Femur (tissue), 1 donor: Measurements from ENCODE around the gene SLC16A2.
A peak's percentile ranks its signal among the peaks of the same experiment; 100 is the strongest.
"Not testable (repeated sequence)": the region's sequence is repeated elsewhere in the genome, so short reads cannot be mapped to it uniquely, and the experiment has no call there.

ENCODE experiments used
- DNase-seq: peaks from one replicate; pipeline ENCODE4 v3.0.0-alpha.2; 2017

The SLC16A2 gene

DNA sequence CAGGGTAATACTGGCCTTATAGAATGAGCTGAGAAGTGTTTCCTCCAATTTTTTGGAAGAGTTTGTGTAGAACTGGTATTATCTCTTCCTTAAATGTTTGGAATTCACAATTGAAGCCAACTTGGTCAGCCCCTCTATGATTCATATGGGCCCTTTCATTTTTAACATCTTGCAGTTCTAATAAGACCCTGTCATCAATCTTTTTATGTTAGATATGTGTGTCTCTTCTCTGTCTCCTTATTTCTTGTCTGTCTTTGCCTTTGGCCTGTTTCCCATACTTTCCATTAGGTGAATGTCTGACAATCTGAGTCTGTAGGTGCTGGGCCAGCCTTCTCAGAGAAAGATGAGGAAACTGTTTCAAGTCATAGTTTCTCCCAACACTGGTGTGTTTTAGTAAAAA is 88.7 kb downstream of the SLC16A2 start:
- DNase-seq: no peak

DNA sequence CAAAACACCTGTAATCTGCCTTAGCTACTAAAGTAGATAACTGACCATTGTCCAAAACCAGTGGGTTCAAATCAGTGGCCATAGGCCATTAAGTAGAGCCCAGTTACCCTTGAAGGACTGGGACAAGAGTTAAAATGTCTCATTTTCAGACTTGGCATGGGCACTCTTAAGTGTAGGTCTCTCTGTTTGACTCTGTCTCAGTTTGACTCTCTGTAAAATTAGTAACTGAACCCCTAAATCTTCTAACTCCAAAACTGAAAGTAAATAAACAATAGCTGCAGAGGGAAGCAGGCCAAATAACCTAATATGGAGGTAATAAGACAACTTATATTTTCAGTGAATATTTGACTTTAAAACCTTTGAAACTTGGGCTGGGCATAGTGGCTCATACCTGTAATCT is 89.1 kb downstream of the SLC16A2 start:
- no peak for DNase-seq

DNA sequence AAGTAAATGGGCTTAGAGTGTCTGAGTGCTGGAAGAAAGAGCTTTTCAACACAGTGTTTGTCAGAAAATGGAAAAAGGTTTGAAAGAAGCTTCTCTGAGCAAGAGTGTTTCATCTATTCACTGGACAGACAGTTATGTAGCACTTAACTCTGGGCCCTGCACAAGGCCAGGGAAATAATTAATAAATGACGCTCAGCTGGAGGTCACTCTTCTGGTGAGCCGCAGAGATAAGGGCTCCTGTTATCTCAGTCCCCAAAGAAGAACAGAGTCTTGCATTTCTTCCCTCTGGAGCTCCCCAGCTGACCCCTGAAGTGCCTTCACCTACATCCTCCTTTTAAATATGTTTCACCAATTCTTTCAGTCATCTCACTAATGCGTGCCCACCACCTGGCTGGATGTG is 90.4 kb downstream of the SLC16A2 start:
- no peak for DNase-seq

DNA sequence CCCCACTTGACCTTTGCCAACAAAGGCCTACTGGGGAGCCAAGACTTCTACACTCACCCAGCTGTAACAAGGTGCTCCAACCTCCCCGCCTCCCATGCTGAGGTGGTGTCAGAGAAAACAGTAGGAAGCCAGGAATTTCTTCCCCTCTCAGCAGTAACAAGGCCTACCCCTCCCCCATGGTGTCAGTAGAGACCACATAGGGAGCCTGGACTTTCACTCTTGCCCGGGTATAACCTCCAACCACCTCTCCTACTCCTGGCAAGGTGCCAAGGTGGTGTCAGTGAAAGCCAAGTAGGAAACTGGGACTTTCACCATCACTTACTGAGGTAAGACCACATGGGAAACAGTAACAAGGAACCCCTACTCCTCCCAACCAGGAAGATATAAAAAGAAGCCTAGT is 93.1 kb downstream of the SLC16A2 start:
- DNase-seq: no peak

DNA sequence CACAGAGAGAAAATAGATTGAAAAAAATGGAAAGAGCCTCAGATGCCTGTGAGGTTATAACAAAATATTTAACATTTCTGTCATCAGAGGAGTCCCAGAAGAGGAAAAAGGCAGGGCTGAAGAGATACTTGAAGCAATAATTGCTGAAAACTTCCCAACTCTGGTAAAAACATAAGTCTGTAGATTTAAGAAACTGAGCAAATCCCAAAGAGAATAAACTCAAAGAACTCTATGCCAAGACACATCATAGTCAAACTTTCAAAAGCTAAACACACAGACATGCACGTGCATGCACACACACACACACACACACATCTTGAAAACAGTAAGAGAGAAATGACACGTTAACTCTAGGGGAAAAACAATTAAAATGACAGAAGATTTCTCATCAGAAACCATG is 94.1 kb downstream of the SLC16A2 start:
- no peak for DNase-seq

DNA sequence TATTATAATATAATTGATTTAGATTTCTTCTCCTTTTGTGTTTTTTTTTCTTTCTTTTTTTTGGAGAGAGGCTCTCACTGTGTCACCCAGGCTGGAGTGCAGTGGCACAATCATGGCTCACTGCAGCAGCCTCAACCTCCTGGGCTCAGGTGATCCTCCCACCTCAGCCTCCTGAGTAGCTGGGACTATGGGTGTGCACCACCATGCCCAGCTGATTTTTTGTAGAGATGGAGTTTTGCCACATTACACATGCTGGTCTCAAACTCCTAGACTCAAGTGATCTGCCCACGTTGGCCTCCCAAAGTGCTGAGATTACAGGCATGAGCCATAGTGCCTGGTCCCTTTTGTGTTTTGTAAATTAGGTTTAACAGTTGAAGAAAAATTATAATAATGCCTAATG is 94.7 kb downstream of the SLC16A2 start:
- DNase-seq: not testable (repeated sequence)

DNA sequence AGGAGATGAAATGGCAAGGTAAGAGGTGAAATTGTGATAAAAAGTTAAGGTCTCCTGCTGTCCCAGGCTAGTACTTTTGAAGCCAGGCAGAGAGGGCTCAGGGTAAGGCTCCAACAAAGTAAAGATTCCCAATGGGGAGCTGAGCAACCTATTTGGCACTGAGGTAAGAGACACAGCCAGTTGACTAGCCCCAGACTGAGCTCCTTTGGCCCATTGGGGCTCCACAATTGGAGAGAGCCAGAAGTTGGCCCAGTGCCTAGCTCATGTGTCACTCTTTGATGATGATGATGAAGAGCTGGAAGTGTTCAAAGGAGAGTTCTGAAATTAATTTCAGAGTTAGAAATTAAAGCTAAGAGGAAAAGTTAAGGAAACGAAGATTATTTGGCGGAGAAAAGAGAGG is 98.6 kb downstream of the SLC16A2 start:
- no peak for DNase-seq

DNA sequence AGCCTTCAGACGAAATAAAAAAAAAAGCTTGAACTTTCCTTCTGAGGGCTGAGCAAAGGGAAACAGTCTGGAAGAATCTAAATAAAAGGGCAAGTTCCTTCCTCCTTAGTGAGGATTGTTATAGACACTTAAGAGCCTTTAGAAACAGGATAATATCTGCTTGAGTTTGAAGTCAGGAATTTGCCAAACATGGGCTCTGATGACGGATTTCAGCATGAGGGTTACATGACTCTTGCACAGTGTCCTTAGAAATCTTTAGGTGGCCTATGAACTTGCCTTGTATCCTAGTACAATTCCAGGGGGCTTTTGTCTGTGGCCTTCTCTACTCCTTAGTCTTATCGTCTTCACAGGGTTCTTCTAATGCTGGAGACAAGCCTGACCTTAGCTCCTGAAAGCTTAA is 99.0 kb downstream of the SLC16A2 start:
- DNase-seq: no peak

DNA sequence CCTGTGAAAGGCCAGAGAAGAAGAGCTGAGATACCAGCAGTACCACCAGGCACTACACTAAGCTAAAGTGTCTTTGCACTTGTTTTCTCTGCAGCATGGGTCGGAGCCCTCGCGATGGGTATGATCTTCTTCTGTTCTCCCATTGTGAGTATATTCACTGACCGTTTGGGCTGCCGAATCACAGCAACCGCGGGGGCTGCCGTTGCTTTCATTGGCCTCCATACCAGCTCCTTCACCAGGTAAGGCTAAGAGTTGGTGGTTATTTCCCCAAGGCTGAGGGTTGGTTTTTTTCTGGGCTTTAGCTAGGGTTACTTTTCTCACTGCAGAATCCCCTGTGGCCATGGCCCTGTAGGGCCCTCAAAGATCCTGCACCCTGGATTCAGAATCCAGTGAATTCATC is 99.6 kb downstream of the SLC16A2 start:
- DNase-seq: no peak

DNA sequence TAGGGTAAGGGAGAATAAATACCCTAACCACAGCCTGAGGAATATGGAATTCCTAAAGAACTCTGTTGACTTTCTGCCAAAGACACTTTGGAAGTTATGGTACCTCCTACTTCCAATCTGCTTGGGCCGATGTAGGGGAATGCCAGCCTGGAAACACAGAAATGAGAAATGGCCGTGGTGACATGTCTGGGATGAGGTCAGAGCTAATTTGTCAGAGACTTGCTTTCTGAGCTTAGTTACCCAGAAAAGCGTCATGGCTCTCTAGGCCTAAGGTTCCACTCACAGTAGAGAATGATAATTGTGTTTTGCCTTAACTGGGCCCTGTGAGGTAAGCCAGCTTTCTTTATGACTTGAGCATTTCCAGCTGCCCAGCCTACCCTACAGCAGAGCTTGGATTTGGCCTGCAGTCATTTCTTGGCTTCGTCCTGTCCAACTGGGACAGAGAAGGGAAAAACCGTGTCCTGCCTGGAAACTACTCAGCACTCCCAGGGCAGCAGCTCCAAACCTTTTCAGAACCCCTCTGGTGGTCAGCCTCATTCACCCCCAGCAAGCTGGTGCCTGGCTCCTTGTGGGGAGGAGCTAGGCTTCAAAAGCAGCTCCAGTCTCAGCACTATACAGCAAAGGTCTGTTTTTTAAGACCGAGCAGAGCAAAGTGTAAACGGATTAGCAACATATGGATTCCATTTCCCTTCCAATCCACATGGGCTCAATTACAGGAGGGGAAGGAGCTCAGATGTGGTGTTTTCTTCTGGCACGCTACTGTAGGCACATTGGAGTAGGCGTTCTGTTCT is 100.9 kb downstream of the SLC16A2 start:
- DNase-seq: peak; percentile 81

DNA sequence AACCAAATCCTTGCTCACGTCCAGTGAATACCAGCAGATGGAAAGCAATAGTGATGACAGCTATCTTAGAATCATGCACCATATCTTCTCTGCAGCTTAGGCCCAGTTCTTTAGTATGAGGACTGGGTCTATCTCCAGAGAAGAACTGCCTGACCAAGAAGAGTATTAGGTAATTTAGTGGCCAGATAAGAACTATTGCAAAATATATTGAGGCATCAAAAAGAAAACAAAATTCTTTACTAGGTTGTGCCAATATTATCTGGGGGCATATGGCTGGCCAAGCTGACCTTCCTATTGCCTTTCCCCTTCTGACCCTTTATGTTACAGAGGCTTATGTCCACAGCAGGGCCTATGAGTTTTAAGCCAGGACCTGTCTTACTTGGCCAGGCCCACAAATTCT is 101.9 kb downstream of the SLC16A2 start:
- DNase-seq: no peak

DNA sequence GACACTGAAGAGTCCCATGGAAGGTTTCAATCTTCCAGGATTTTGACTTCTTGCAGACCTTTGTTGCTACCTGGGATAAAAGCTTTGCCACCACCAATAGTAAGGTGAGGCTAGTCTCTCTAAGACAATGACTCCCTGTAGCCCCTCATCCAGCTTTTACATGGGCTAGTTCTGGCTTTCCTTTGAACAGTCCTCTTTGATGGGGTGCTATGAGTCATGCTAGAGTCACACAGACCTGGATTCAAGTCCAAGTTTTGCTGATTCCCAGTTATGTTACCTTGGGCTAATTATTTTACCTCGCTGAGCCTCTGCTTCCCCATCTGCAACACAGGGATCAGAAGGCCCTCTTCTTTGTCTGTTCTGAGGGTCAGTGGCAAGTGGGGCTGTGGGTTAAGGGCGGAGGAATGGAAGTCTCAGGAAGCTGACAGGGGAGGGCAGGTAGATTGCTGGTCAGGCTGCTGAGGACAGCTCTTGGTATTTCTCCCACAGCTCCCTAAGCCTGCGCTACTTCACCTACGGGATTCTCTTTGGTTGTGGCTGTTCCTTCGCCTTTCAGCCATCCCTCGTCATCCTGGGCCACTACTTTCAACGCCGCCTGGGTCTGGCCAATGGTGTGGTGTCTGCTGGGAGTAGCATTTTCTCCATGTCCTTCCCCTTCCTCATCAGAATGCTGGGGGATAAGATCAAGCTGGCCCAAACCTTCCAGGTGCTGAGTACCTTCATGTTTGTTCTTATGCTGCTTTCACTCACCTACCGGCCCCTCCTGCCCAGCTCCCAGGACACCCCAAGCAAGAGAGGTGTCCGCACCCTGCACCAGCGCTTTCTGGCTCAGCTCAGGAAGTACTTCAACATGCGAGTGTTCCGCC is 102.8 kb downstream of the SLC16A2 start:
- no peak for DNase-seq

DNA sequence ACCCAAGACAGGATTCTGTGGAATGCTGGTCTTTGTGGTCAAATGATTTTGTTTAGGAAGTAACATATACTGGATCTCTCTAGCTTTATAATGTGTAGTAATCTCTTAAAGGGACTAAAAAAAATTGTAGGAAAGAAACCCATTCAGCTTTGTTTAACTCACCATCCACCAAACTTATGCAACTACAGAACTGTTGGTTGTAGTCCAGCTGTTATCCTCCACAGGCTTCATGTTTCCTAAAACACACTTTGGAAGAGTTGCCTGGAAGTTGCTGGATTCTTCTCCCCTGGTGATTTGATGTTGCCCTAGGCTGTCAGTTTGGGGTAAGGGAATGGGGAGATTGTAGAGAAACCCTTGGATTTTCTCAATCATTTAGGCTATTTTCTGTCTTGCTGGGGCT is 103.8 kb downstream of the SLC16A2 start:
- no peak for DNase-seq

DNA sequence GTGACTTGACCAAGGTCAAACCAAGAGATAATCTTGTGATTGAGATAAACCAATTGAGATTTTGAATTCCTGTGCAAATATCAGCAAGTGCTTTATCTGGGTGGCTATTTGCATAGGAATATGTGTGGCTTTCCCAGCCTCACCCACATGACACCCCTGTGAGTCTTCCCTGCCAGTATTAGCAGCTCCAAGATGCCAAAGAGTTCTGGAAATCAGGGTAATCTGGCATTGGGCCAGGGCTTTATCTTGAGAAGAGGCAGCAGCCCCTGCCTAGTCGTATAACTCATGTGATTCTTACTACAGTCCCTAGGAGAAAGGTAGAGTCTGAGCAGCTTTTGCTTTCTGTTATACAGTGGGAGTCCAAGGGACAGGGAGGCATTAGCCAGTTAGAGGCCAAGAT is 105.5 kb downstream of the SLC16A2 start:
- DNase-seq: no peak

DNA sequence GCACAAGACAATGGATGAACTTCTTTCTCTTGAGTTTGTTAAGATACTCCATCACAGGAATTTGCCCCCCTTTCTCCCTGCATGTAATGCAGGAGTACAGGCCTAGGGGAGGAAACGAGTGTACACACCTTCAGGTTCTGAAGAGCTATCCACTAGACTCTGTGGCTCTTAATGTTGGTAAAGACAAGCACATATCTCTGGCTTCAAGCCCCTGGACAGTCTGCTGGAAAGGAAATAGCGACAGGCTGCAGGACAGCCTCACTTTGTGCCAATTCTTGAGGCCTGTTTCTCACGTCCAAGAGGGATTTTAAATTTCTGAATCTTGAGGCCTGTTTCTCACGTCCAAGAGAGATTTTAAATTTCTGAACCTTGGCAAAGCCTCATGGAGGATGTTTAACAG is 106.1 kb downstream of the SLC16A2 start:
- DNase-seq: no peak

DNA sequence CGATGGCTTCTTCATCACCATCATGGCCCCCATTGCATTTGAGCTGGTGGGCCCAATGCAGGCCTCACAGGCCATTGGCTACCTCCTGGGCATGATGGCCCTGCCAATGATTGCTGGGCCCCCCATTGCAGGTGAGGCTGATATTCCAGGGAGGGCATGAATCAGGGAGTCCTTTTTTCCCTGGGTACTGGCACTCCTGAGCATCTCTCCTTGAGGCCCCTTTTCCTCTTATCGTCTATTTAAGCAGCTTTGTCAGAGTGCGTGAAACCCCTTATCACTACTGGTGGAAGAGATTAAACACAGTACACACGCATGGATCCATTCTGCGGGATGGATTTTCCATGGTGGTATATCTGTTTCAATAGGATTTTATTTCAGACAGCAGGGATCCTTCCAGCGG is 108.0 kb downstream of the SLC16A2 start:
- DNase-seq: no peak

DNA sequence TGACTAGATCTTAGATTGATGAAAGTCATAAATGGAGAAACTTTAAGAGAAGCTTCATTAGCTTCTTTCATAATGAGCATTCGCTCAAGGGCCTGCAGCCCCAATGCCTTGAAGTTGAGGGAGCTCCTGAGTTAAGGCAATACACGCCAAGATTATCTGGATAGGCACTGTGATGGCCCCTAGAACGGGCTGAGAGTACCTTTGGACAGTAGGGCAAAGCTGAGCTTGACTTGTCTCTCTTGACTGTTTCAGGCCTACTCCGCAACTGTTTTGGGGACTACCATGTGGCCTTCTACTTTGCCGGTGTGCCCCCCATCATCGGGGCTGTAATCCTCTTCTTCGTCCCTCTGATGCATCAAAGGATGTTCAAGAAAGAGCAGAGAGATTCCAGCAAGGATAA is 109.8 kb downstream of the SLC16A2 start:
- DNase-seq: no peak

DNA sequence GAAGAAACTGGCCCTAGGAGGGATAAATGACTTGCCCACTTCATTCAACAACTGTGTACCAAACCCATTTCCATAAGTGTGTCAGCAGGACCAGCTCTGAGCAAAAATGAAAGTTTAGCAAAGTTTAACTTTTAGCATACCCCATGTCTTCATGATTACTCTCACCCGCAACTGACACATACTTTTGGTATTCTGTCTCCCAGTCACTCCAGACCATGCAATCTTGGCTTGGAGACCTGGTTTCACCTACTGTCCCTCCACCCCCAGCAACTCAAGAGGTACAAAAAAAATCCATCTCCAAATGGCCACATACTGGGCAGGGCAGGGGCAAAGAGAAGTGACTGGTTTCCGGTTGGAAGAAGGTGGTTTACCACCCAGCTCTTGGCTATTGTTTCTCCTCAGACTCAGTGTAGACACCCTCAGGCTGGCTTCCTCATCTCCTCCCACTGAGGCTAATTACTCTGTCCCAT is 113.3 kb downstream of the SLC16A2 start:
- DNase-seq: no peak

DNA sequence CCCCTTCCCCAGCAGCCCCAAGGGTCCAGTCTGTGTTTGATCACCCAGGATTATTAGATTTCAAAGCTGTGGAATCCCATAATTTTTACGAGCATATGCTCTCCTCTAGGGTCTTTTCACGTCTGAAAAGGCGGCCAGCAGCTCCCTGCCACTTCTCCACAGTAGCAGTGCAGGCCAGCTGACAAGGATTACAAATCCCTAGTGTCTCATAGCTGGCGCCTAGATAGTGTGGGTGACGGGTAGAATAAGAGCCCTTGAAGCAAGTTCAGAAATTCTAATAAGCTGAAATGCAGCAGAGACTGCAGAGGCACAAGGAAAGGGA is 113.8 kb downstream of the SLC16A2 start:
- DNase-seq: no peak

DNA sequence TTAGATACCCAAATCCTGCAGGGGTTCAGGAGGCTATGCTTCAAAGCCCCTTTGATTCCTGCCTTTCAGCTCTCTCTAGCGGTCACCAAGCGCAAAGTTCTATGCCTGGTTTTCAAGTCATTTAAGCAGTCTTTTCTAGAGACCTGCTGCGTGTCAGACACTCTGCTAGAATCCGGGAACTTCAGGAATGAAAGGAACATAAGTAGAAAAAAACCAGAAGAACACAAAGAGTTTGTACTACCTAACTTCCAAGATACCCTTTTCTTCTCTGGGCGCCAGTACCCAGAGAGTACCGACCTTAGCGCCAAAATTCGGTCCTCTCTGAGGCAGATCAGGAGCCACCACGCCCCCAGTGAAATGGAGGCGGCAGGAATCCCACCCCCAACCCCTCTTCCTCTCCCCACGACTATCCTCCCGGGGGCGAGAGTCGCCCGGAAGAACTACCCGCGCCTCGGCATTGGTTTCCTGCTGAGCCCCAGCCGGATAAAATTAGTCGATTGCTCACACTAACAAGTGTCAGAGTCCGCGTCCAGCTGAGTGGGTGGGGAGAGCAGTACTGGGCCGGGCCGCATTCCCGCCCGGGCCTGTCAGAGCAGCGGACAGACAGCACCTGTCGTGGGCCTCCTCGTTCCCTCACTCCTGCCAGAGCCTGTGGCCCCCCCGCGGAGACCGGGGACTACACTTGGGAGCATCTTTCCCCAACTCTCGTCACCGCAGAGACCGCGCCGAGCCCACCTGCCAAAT is 114.3 kb downstream of the SLC16A2 start:
- peak; percentile 83 for DNase-seq

DNA sequence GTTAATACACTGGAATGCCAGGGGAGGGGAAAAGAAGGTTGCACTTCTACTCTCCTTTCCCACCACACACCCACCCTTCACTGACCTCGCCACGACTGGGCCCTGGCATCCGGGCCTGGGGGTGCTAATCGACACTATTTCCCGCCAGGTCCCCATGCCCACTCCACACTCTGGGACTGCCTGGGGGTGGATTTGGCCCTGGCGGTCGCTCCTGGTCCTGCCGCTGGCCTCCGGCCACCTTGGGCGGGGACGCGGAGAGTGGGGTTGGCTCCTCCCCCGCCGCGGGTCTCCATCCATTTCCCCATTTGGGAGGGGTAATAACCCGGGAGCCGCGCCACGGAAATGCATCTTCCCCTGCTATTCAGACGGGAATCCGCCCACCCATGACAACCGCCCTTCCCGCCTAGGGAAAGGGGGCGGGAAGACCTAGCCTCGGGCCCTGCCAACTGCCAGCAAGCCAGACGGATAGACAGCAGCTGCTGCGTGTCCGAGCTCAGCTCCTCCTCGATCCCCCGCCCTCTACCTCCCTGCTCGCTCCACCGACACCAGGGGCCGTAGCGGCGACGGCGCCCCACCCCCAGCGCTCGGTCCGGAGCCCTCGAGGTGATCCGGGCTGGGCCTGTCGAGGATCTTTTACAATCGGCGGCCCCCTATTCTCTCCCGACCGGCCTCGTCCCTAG is 115.0 kb downstream of the SLC16A2 start:
- peak; percentile 94 for DNase-seq

DNA sequence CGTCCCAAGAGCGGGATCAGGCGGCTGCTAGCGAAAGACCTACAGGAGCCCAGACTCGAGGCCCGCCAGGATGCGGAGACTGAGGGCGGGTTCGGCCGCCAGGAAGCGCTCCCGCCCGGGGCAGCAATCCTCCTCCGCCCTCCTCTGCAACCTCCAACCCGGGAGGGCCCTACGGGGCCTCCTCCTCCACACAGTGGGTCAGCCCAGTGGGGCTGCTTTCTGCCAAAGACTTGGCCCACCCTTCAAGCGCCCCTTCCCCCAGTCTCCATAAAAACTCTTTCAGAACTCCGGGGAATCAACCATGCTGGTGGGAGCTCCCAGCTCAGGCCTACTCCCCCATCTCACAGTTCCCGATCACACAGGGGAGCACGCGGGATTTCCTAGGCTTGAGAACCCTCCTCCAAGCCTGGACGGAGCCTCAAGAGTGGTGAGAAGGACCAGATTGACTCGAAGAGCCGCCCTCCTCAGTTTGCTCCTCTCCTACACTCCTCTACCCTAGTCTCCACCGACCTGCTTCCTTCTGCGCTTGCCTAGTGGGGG is 115.6 kb downstream of the SLC16A2 start:
- peak; percentile 60 for DNase-seq
